NCI-H345 (cell line): Measurements from ENCODE around the gene THRSP.
A peak's percentile ranks its signal among the peaks of the same experiment; 100 is the strongest.
"Not testable (repeated sequence)": the region's sequence is repeated elsewhere in the genome, so short reads cannot be mapped to it uniquely, and the experiment has no call there.

Experiments used
- DNase-seq: peaks from one replicate; lab custom pipeline; 2025; lab: John Stamatoyannopoulos, UW

Gene THRSP

DNA sequence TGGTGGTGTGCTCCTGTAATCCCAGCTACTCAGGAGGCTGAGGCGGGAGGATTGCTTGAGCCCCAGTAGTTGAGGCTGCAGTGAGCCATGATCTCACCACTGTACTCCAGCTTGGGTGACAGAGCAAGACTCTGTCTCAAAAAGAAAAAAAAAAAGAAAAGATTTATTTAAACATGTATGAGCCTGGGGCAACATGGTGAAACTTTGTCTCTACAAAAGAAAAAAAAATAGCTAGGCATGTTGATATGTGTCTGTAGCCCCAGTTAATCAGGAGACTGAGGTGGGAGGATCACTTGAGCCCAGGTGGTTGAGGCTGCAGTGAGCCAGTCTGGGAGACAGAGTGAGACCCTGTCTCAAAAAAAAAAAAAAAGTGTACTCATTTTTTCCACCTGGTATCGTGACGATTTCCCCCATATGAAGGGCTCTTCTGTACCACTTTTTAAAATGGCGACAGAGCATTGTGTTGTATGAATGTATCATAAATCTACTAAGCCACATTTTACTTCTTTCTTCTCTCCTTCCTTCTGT is 24.2 kb upstream of the THRSP start:
- DNase-seq: no peak

DNA sequence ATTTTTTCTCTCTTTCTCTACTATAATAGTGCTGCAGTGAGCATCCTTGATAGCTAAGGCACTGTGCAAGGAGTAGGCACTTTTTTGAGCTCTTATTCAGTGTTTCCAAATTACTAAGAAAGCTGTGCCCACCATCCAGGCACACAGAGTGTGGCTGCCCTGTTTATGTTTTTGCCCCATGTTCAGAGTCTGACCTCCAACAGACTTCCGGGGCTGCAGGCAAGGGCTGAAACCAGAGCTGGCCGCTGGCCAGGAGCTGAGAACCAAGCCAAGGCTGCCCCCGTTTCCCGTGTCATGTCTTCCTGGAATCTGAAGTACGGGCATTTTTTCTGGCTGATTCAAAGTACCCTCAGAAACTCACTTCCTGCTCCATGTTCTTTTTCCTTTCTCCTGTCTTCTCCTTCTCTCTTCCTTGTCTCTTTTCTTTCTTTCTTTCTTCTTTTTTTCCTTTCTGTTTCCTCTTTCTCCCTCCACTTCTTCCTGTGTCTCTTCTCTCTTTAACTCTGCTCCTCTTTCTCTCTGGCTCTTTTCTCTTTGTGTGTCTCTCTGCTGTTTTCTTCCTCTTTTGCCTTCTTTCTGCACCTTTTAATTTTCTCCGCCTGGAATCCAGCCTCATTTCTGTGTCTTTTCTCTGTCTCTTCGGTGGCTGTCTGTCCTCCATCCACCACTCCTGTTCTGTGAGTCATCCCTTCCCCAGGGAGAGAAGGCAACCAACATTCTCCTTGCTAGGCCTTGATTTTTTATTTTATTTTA is 23.6 kb upstream of the THRSP start:
- peak; percentile 69 for DNase-seq

DNA sequence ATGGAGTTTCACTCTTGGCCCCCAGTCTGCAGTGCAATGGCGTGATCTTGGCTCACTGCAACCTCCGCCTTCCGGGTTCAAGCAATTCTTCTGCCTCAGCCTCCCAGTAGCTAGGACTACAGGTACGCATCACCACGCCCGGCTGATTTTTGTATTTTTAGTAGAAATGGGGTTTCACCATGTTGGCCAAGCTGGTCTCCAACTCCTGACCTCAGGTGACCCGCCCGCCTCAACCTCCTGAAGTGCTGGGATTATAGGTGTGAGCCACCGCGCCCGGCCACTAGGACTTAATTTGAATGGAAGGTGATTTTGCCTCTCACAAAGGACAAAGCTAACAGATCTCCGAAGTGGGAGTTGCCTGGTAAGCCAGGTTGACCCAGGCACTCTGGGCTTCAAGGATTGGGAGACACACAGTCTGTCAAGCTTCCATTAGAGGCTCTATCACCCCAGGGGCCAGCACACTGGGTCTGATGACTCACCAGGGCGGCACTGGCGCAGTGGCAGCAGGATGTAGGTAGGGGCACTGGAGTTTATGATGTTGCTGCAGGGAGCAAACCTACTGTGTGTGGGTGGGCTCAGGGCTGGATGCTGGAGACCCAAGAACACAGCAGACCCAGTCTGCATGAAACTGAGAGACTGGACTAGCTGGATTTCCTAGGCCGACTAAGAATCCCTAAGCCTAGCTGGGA is 22.8 kb upstream of the THRSP start:
- peak; percentile 16 for DNase-seq

DNA sequence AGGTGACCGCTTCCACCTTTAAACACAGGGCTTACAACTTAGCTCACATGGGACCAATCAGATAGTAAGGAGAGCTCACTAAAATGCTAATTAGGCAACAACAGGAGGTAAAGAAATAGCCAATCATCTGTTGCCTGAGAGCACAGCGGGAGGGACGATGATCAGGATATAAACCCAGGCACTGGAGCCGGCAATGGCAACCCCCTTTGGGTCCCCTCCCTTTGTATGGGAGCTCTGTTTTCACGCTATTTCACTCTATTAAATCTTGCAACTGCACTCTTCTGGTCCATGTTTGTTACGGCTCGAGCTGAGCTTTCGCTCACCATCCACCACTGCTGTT is 22.3 kb upstream of the THRSP start:
- DNase-seq: not testable (repeated sequence)

DNA sequence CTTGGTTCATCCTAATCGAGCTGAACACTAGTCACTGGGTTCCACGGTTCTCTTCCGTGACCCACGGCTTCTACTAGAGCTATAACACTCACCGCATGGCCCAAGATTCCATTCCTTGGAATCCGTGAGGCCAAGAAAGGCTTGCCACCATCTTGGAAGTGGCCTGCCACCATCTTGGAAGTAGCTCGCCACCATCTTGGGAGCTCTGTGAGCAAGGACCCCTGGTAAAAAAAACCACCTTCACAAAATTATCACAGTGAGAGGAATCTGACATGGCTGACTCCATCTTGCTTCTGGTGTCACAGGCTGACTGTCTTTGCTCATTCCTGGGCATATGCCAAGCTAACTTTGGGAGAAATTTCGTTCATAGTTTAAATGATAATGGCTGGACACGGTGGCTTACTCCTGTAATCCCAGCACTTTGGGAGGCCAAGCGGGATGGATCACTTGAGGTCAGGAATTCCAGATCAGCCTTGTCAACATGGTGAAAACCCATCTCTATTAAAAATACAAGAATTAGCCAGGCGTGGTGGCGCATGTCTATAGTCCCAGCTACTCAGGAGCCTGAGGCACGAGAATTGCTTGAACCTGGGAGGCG is 21.7 kb upstream of the THRSP start:
- no peak for DNase-seq

DNA sequence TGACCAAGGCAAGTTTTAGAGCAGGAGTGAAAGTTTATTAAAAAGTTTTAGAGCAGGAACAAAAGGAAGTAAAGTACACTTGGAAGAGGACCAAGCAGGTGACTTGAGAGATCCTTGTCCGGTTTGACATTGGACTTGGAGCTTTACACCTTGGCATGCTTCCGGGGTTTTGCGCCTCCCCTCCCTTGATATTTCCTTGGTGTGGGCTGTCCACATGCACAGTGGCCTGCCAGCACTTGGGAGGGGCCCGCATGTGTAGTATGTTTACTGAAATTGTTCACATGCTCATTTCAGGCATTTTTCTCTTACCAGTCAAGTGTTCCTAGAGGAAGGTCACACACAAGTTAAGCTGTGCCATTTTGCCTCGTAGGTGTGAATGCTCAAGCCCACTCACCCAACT is 19.0 kb upstream of the THRSP start:
- DNase-seq: no peak

DNA sequence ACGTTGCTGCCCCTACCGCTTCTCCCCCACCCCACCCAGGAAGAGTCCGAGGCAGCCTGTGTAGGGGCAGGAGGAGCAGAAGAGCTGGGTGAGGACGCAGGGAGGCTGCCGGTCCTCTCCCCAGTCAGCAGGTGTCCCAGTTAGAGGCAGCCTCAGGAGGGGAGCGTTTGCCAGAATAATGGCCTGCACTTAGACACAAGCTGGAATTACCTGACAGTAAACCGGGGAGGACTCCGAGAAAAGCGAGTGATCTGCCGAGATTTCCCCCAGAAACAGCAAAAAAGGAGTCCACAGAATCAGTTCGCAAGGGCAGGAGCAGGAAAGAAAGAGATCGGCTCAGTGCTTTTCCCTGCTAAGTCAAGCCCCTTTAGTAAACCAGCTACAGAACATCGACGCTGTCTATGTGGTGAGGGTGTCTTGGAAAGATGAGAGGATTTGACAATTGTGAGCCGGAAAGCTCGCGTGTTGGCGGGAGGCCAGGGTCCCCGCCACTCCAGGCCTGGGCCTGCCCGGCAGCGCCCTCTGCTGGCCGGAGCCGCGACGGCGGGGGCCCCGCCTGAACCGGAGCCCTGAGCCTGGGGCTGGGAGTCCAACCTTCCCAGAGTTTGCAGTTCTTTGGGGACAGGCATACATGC is 17.7 kb upstream of the THRSP start:
- DNase-seq: peak; percentile 84

DNA sequence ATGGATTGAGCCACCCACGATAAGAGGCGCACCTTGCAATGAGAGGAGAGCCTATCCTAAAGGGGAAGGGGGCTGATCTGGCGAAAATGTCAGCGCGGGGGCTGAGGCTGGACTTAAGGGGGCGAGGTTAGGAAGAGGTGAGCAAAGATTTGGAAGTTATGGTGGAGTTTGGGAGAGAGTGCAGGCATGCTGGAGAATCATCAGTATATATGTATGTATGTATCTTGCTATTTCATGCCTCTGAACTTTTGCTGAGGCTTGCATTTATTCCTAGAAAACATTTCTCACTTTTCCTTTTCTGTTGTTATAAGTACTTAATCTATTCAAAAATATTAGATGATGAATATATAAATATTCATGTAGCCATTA is 17.2 kb upstream of the THRSP start:
- no peak for DNase-seq

DNA sequence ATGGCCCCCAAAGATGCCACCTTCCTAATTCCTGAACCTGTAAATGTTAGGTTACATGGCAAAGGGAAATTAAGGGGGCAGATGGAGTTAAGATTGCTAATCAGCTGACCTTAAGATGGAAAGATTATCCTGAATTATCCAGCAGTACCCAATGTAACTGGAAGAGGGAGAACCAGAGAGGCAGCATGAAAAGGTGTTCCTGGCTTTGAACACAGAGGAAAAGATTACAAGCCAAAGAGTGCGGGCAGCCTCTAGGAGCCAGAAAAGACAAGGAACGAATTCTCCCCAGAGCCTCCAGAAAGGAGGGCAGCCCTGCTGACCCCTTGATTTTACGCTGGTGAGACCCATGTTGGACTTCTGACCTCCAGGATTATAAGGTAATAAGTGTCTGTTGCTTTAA is 15.1 kb upstream of the THRSP start:
- DNase-seq: no peak

DNA sequence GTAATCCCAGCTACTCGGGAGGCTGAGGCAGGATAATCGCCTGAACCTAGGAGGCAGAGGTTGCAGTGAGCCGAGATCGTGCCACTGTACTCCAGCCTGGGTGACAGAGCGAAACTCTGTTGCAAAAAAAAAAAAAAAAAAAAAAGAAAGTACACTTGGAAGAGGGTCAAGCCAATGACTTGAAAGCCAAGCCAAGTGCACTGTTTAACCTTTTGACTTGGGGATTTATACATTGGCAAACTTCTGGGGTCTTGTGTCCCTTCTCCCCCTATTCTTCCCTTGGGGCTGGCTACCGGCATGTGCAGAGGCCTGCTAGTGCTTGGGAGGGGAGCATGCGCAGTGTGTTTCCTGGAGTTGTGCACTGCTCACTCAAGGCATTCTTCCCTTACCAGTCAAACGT is 14.3 kb upstream of the THRSP start:
- no peak for DNase-seq

DNA sequence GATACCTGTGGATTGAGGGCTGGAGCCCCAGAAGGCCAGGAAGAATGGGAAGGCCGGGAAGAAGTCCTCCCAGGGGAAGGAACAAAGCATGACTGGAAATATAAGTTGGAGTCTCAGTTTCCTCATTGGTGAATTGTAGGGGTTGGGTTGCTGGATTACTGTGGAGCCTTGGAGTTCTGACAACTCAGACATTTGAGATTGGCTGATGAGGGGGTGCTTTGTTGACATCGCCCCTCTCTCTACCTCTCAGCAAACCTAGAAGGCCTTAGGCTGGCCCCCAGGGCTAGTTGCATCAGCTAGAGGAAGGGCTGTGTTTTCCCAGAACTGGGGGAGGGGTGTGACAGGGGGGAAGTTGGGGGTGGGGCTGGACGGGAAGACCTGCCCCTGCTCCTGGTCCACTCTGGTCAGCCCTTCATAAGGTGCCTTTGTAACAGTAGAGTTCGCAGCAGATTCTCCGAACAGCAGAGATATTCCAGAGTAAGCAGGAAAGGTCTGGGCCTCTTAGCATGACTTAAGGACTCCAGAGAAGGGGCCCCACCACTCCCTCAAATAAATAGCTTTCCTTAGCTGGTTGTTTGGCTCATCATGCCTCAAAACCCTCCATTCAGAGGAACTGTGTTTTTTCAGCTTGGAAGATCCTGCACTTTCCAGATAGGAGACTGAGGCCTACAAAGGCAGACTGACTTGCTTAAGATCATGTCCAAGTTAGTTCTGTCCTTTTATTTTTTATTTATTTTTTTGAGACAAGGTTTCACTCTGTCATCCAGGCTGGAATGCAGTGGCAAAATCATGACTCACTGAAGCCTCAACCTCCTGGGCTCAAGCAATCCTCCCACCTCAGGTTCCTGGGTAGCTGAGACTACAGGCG is 12.5 kb upstream of the THRSP start:
- DNase-seq: no peak

DNA sequence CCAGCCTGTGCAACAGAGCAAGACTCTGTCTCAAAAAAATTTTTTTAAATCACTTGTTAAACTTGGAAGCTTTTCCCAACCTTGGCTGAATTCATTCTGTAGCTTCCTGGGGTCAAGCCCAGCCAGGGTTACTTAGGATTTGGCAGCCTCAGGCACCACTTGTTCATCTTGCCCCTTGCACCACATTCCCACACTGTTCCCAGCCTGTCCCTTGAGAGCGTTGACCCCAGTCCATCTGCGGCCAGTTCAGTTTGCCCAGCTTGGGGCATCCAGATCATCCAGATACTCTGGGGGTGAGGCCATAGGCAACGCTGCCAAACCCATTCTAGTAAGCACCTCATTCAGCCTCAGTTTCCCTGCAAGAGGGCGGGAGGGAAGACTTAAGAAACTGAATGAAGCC is 8.7 kb upstream of the THRSP start:
- DNase-seq: no peak

DNA sequence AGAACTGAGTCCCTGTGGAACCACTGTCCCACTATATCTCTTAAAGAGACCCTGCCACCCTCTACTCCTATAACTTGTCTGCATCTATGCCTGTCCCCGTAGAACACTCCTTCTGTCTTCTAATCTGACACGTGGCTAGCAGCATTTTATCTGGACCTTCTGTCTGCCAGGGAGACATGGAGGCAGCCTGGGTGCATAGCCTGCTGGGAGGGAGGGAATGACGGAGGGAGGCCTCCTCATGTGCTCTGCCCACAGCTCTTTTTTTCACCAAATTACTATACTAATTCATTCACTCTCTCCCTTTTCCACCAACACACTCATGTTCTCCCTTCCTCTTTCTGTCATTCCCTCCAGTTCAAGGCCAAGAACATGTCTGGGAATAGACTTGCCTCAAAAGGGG is 7.6 kb upstream of the THRSP start:
- no peak for DNase-seq

DNA sequence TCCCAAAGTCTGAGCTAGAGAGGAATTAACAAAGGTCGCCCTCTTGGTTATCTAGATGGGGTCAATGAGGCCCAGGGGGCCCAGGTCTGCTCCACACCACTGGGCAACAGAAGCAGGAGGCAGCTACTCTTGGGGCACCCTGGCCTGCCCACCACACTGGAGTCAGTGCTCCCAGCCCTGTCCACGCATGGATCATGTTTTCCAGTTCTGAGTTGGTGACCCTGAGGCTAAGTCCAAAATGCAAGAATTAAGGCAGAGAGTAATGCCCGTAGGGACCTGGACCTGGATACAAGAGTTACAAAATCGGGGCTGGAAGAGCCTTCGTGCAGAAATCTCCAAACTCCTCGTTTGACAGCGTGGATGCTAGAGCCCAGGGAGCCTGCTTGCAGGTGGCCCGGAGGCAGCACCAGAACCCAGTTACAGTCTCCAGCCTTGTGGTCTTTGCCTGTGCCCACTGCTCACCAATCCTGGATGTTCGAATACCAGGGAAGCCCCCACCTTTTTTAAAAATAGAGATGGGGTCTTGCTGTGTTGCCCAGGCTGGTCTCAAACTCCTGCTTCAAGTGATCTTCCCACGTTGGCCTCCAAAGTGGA is 6.1 kb upstream of the THRSP start:
- DNase-seq: no peak

DNA sequence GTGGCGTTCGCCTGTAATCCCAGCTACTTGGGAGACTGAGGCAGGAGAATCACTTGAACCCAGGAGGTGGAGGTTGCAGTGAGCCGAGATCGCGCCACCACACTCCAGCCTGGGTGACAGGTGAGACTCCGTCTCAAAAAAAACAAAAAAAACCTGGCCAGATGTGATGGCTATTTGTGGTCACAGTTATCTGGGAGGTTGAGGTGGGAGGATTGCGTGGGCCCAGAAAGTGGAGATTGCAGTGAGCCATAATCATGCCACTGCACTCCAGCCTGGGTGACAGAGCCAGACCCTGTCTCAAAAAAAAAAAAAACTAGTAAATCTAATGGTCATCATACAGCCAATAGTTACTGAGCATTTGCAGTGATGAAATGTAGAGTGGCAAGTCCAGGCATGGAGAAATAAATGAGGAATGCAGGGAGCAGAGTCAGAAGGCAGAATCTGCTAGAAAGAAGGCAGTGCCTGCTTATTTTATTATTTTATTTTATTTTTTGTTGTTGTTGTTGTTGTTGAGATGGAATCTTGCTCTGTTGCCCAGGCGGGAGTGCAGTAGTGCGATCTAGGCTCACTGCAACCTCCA is 3.8 kb upstream of the THRSP start:
- DNase-seq: not testable (repeated sequence)

DNA sequence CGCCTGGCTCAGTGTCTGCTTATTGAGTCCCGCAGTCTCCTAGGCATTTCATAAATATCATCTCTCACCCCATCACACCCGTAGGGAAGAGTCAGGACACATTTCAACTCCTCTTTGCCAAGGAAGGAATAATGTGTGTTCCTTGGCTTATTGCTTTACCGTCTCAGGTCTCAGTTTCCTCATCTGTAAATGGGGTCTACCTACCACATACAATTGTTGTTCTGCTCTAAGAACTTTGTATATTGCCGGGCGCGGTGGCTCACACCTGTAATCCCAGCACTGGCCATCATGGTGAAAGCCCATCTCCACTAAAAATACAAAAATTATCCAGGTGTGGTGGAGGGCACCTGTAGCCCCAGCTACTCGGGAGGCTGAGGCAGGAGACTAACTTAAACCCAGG is 3.1 kb upstream of the THRSP start:
- no peak for DNase-seq

DNA sequence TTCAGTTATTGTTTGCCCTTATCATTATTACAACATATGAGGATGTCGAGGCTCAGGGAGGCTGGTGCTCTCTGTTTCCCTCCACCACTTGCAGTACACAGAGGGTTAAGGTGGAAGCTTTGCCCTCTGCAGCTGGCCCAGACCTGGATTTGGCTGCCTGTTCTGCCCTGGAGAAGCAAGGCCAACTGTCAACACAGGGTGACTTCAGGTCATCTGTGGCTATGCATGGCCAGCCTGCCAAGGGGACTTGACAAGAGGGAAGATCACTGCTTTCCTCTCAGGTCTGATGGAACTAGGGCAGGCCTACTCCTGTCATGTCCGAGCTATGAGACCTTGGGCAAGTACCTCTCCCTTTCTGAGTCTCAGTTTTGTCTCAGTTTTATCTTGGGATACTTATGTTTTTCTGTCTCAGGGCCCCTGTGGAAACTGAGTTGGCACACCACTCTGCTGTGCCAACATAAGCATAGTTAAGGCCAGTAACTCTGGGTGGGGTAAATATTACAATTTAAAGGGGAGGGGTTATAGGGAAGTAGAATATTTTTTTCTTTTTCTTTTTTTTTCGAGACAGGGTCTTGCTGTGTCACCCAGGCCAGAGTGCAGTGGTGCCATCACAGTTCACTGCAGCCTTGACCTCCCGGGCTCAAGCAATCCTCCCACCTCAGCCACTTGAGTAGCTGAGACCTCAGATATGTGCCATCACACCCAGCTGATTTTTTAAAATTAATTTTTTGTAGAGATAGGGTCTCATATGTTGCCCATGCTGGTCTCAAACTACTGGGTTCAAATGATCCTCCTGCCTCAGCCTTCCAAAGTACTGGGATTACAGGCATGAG is 2.4 kb upstream of the THRSP start:
- no peak for DNase-seq

DNA sequence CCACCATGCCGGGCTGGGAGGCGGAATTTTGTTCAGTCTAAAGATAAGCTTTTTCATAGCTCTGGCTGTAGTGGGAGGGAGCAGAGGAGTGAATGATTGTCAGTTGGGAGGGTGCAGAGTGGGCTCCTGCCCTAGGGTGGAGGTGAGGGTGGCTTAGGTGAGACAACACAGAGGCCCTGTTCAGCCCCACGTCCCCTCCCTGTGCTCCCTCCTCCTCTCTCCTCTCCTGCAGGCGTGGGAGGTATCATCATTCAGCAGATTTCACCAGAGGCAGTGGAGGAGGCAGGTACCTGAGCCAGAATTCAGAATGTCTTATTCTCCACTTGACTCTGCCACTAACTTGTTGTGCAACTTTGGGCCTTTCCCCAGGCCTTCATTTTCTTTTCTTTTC is 1.7 kb upstream of the THRSP start:
- no peak for DNase-seq

DNA sequence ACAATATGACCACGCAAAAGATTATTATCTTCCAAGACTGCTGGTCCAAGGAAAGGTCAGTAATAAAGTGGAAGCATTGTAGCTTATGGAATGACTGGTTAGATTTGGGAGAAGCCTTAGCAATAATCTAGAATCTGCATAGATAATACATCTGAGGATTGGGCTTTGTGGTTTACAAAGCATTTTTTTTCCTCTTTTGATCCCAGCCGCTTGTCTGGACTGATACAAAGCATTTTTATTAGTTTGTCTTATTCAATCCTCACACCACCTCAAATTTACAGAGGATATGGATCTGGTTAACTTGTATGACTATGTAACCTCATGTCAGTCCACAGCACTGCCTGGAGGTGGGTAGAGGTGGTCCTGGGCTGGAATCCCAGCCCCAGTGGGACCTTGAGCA is 990 bp upstream of the THRSP start:
- DNase-seq: no peak

DNA sequence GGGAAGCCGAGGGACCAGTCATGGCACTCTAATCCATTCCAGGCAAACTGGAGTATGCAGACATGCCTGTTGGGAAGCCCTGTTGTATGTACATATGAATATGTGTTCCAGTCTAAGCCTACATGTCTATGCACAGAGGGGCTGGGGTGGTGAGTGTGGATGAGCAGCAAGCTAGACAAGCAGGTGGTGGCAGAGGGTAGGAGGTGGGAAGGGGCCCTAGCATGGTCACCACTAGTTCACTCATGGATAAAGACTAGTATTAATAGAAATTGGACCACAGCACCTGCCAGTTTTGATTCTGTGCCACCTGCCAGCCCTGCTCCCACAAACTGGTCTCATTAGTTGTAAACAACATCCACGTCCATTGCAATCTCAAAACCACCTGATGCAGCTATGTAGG is 1.5 kb downstream of the THRSP start:
- no peak for DNase-seq
